K562 (cell line): ENCODE measurements around the gene DVL2. TPM values are rescaled to one million over a fixed set of nuclear protein-coding genes. Genes with fewer than 3 reads are reported as not detected.

ENCODE experiments used
- ASH1L ChIP-seq: fragments of 450-650 bp; IDR thresholded peaks from 2 replicates; pipeline ENCODE4 v1.6.1; 2018; ENCODE audit warnings: borderline replicate concordance, mild to moderate bottlenecking, low read depth; ENCODE audit not compliant: partially characterized antibody
- CEBPZ ChIP-seq: fragments of 150-350 bp; IDR thresholded peaks from 2 replicates; pipeline ENCODE4 v1.6.1; 2014; ENCODE audit warnings: low read depth, mild to moderate bottlenecking, low read length, borderline replicate concordance
- CLOCK ChIP-seq: fragments of 250-450 bp; sonication (Bioruptor Pico); IDR thresholded peaks from 2 replicates; pipeline ENCODE4 v1.4.0; 2020; ENCODE audit warnings: mild to moderate bottlenecking, moderate library complexity, borderline replicate concordance
- DIDO1 ChIP-seq: fragments of 450-650 bp; IDR thresholded peaks from 2 replicates; pipeline ENCODE4 v1.6.1; 2016; ENCODE audit warnings: low read depth, missing biosample characterization, missing genetic modification characterization
- FOSL1 ChIP-seq: fragments of 200-800 bp; sonication (Bioruptor generic); conservative IDR thresholded peaks from 2 replicates; pipeline ENCODE4 v1.6.1; 2016; ENCODE audit warnings: missing genetic modification characterization, missing compliant biosample characterization
- GTF2A2 ChIP-seq: IDR thresholded peaks from 2 replicates; pipeline ENCODE4 v1.6.1; 2016; ENCODE audit warnings: mild to moderate bottlenecking, missing genetic modification characterization, missing compliant biosample characterization
- HBP1 ChIP-seq: fragments of 450-650 bp; formaldehyde crosslinking; IDR thresholded peaks from 2 replicates; pipeline ENCODE4 v1.4.0; 2022; ENCODE audit warnings: missing genetic modification characterization
- HES1 ChIP-seq: fragments of 450-650 bp; IDR thresholded peaks from 2 replicates; pipeline ENCODE4 v1.6.1; 2016; ENCODE audit warnings: low read depth, mild to moderate bottlenecking, moderate library complexity
- HMGN3 ChIP-seq: IDR thresholded peaks from 2 replicates; pipeline ENCODE4 v1.6.1; 2011; ENCODE audit warnings: borderline replicate concordance, low read depth, mild to moderate bottlenecking, mixed read lengths, low read length; ENCODE audit not compliant: insufficient read length; ENCODE audit errors: extremely low read depth
- MAFF ChIP-seq: IDR thresholded peaks from 2 replicates; pipeline ENCODE4 v1.6.1; 2012; ENCODE audit warnings: low read length, improper control_type of control experiment
- PTRF ChIP-seq: fragments of 450-650 bp; IDR thresholded peaks from 2 replicates; pipeline ENCODE4 v1.6.1; 2016; ENCODE audit warnings: mild to moderate bottlenecking, missing genetic modification characterization, missing compliant biosample characterization
- SREBF1 ChIP-seq: fragments of 150-350 bp; IDR thresholded peaks from 2 replicates; pipeline ENCODE4 v1.6.1; 2014; ENCODE audit warnings: antibody characterized with exemption, low read depth, low read length, borderline replicate concordance
- TCFL5 ChIP-seq: fragments of 250-450 bp; sonication (Bioruptor Pico); conservative IDR thresholded peaks from 2 replicates; pipeline ENCODE4 v1.6.1; 2021; ENCODE audit warnings: mild to moderate bottlenecking, moderate library complexity, matching md5 sums
- ZBTB17 ChIP-seq: fragments of 450-650 bp; formaldehyde crosslinking; IDR thresholded peaks from 2 replicates; pipeline ENCODE4 v1.4.0; 2020; ENCODE audit warnings: mild to moderate bottlenecking
- ZC3H4 ChIP-seq: sonication (generic); formaldehyde crosslinking; IDR thresholded peaks from 2 replicates; pipeline ENCODE4 v1.9.0; 2021; ENCODE audit warnings: missing genetic modification reagents, borderline replicate concordance
- ZNF184 ChIP-seq: sonication (generic); formaldehyde crosslinking; IDR thresholded peaks from 2 replicates; pipeline ENCODE4 v1.5.0; 2020; ENCODE audit warnings: missing genetic modification reagents
- ZNF778 ChIP-seq: fragments of 450-650 bp; formaldehyde crosslinking; IDR thresholded peaks from 2 replicates; pipeline ENCODE4 v1.4.0; 2020; ENCODE audit warnings: mild to moderate bottlenecking, moderate library complexity
- polyA plus RNA-seq, 8 experiments: library from polyadenylated mRNA; depleted of rRNA in 4 of 8; stranded (reverse) in 5 of 8; unstranded in 3 of 8; fragments of >200 nt; fragmentation: Nextera tagmentation in 2 of 8; fragmentation: Illumina TruSeq in 1 of 8; extraction: Ambion mirVana in 2 of 8; extraction: Trizol in 1 of 8; gene quantifications; 2 replicates each; pipeline versions ENCODE4 v1.2.1 to v1.2.3, GENCODE V29; 2011 to 2014; ENCODE audit warnings: inconsistent platforms in 1 of 8, missing spikeins in 1 of 8
- total RNA-seq, 7 experiments: library from RNA; depleted of rRNA in 6 of 7; stranded (reverse); fragments of >200 nt in 6 of 7; fragmentation: Illumina TruSeq in 2 of 7; extraction: Trizol in 2 of 7; gene quantifications; 2 replicates each; pipeline versions ENCODE4 v1.2.1 to v1.2.3, GENCODE V29; 2011 to 2021; ENCODE audit warnings: low replicate concordance in 1 of 7
- TF ChIP-seq, protein P1 (sequence below): sonication (generic); formaldehyde crosslinking; IDR thresholded peaks from 2 replicates; pipeline ENCODE4 v1.8.0; 2022; ENCODE audit warnings: missing genetic modification reagents, mild to moderate bottlenecking, moderate library complexity, borderline replicate concordance

DVL2 gene
- total and polyA plus RNA-seq, 9 of the 15 experiments (the other 6 are each of a cell fraction or from before 2014, with no cell fraction given), result 1.3 to 49.5 (median 24.3) TPM

DNA sequence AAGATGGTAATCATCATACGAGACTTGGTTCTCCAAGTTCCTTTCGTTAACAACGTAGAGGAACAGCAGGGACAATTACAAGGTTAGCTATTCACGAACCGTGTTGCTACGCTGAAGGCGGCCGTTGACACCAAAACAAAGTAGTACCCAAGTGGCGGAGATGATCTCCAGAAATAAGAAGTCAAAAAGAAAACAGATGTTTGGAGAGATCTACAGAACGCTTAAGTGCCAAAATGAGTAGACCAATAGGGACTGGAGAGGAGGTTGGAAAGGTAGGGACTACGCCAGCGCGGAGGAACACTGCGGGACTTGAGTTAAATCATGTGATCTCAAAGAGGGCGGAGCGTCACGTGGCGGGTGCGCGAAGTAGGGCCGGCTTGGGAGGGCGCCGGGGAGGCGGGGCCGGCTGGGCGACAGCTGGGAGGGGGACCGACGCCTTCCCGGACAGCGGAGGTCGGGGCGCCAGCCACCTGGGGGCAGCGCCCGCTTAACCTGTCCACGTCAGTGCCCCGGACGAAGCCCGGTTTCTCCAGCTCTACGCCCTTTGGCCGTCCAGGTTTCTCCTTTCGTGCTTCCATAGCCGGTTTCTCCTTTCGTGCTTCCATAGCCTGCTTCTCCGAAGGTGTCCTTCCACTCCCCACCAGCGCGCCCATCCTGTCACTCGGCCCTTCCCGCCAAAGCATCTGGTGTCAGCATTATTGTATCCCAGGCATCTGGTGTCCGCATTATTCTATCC, 8.6 kb upstream of the DVL2 start (continued):
- TF ChIP-seq SREBF1 (no peak), PTRF (no peak), HBP1 (CRISPR knock-in tag) (0 out of 2 replicates have a peak, but pooled peaks have one; percentile 42), ZNF184 (no peak), DIDO1 (peak; percentile 80), MAFF (no peak), HMGN3 (peak; percentile 92), ZNF778 (CRISPR knock-in tag) (no peak), ASH1L (peak; percentile 29), CLOCK (CRISPR knock-in tag) (no peak), HES1 (0 out of 2 replicates have a peak, but pooled peaks have one; percentile 49), ZBTB17 (0 out of 2 replicates have a peak, but pooled peaks have one; percentile 25), CEBPZ (no peak), GTF2A2 (no peak), ZC3H4 (CRISPR knock-in tag) (no peak), FOSL1 (tag) (0 out of 2 replicates have a peak, but pooled peaks have one; percentile 32), TCFL5 (CRISPR knock-in tag) (no peak)
- TF ChIP-seq, protein P1, sequence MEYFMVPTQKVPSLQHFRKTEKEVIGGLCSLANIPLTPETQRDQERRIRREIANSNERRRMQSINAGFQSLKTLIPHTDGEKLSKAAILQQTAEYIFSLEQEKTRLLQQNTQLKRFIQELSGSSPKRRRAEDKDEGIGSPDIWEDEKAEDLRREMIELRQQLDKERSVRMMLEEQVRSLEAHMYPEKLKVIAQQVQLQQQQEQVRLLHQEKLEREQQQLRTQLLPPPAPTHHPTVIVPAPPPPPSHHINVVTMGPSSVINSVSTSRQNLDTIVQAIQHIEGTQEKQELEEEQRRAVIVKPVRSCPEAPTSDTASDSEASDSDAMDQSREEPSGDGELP (CRISPR knock-in tag), result peak; percentile 98
